Right atrium auricular region (tissue), 2 donors: ENCODE data around the gene PROZ. TPM values are rescaled to one million over a fixed set of nuclear protein-coding genes. Genes with fewer than 3 reads are reported as not detected.
"Not testable (repeated sequence)": the region's sequence is repeated elsewhere in the genome, so short reads cannot be mapped to it uniquely, and the experiment has no call there.

Source experiments
- DNase-seq: peaks from one replicate; pipeline ENCODE4 v3.0.0-alpha.2; 2019; ENCODE audit warnings: low spot score
- H3K27ac ChIP-seq, 2 donors: fragments of 200-600 bp; sonication (generic); 1 replicate in 1 of 2; 2 replicates in 1 of 2; pipeline ENCODE4 v1.5.1; 2016 to 2019
- H3K27me3 ChIP-seq, 2 donors: fragments of 200-600 bp; sonication (generic); one replicate each; pipeline versions ENCODE4 v1.5.1 to v1.6.0; 2017 to 2019
- H3K36me3 ChIP-seq: fragments of 200-600 bp; sonication (generic); one replicate; pipeline ENCODE4 v1.5.1; 2016
- H3K4me1 ChIP-seq, 2 donors: fragments of 200-600 bp; sonication (generic); one replicate each; pipeline versions ENCODE4 v1.5.1 to v1.6.0; 2017 to 2019
- H3K4me3 ChIP-seq, 2 donors: fragments of 200-600 bp; sonication (generic); 1 replicate in 1 of 2; 2 replicates in 1 of 2; pipeline ENCODE4 v1.5.1; 2017 to 2019; ENCODE audit warnings: mild to moderate bottlenecking in 1 of 2, moderate library complexity in 1 of 2
- H3K9me3 ChIP-seq, 2 donors: fragments of 200-600 bp; sonication (generic); one replicate each; pipeline ENCODE4 v1.5.1; 2019
- total RNA-seq, 2 donors: library from RNA; depleted of rRNA; stranded (reverse); fragments of >200 nt; gene quantifications; one replicate each; pipeline ENCODE4 v1.1.0, GENCODE V29; 2016
- TF ChIP-seq, protein P1 (sequence below), 2 donors: fragments of 200-600 bp; sonication (generic); IDR thresholded peaks; one replicate each; pipeline ENCODE4 v1.5.1; 2019; ENCODE audit warnings: antibody characterized with exemption in 2 of 2

The PROZ gene
- total RNA-seq, 2 donors from 2014 or later, result not detected

DNA sequence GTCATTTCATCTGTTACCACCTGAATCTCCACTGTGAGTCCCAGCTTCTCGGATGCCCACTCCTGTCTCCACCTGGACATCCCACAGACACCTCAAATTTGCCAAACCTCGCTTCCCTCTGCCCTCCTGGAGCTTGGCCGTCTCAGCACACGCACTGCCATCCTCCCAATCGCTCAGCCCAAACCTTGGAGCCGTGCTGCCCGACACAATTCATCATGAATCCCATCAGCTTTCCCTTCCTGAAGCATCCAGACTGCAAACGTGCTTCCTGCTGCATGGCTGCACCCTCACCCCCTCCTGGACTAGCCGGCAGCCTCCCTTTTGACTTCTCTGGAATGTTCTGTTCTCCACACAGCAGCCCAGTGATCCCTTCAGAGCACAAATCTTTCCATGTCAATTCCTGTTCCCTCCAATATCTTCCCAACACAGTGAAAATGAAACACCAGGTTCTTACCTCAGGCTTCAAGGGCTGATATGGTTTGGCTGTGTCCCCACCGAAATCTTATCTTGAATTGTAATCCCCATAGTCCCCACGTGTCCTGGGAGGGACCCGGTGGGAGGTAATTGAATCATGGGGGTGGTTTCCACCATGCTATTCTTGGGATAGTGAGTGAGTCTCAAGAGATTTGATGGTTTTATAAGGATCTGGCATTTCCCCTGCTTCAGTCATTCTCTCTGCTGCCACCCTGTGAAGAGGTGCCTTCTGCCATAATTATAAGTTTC is 1.1 kb upstream of the PROZ start:
- Histone ChIP-seq H3K27ac (no peak overlapping the region), H3K36me3 (no peaks in the 10 kb centered on the region), H3K27me3 (no peaks in the 10 kb centered on the region), H3K9me3 (no peaks in the 10 kb centered on the region), H3K4me1 (peaks cover 0 to 16% of the 10 kb centered on the region in 2 donors), H3K4me3 (no peak overlapping the region)
- DNase-seq, result no peak
- TF ChIP-seq, protein P1, sequence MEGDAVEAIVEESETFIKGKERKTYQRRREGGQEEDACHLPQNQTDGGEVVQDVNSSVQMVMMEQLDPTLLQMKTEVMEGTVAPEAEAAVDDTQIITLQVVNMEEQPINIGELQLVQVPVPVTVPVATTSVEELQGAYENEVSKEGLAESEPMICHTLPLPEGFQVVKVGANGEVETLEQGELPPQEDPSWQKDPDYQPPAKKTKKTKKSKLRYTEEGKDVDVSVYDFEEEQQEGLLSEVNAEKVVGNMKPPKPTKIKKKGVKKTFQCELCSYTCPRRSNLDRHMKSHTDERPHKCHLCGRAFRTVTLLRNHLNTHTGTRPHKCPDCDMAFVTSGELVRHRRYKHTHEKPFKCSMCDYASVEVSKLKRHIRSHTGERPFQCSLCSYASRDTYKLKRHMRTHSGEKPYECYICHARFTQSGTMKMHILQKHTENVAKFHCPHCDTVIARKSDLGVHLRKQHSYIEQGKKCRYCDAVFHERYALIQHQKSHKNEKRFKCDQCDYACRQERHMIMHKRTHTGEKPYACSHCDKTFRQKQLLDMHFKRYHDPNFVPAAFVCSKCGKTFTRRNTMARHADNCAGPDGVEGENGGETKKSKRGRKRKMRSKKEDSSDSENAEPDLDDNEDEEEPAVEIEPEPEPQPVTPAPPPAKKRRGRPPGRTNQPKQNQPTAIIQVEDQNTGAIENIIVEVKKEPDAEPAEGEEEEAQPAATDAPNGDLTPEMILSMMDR (IDR thresholded peaks at IDR 0.05), result no peak

DNA sequence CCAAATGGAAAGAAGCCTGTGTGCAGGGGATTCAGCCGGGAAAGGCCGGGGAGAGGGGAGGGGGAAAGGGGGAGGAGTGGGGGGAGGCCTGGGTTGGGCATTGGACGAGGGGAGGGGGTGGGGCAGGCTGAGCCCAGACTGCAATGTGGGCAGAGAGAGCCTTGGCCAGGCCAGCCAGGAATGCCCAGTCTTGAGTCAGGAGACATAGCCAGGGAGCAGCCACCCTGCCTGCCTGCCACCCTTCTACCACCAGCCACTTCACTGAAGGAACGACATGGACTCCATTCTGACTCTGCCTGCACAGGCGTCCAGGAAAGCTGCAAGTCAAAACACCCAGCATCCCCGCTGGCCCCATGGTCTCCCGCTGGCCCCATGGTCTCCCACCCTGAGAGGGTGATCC is 498 bp downstream of the PROZ start:
- no peaks in the 10 kb centered on the region for H3K27me3 ChIP-seq
- H3K27ac ChIP-seq, result no peak overlapping the region
- peaks cover 0 to 9% of the 10 kb centered on the region in 2 donors for H3K4me1 ChIP-seq
- H3K36me3 ChIP-seq, result no peaks in the 10 kb centered on the region
- no peak overlapping the region for H3K4me3 ChIP-seq
- no peaks in the 10 kb centered on the region for H3K9me3 ChIP-seq
- TF ChIP-seq, protein P1 (IDR thresholded peaks at IDR 0.05), result no peak
- no peak for DNase-seq

DNA sequence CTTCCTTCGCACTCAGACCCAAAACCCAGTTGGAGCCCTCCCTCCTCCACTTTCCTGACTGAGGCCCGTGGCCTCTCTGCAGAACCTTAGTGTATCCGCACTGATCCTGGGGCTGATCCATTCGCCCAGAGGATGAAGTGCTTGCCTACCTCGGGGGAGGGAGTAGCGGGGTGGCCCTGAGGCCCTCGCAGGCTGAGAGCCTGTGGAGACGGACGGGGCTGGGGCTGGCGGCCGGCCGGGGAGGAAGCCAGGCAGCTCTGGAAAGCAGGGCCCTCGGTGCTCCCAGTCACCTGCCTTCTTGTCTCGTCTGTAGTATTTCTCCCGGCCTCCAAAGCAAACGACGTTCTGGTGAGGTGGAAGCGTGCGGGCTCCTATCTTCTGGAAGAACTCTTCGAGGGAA is 1.3 kb downstream of the PROZ start:
- DNase-seq, result no peak
- peaks cover 0 to 6% of the 10 kb centered on the region in 2 donors for H3K4me1 ChIP-seq
- no peak overlapping the region for H3K4me3 ChIP-seq
- no peaks in the 10 kb centered on the region for H3K27me3 ChIP-seq
- TF ChIP-seq, protein P1 (IDR thresholded peaks at IDR 0.05), result no peak
- H3K9me3 ChIP-seq, result no peaks in the 10 kb centered on the region
- H3K36me3 ChIP-seq, result no peaks in the 10 kb centered on the region
- H3K27ac ChIP-seq, result no peak overlapping the region

DNA sequence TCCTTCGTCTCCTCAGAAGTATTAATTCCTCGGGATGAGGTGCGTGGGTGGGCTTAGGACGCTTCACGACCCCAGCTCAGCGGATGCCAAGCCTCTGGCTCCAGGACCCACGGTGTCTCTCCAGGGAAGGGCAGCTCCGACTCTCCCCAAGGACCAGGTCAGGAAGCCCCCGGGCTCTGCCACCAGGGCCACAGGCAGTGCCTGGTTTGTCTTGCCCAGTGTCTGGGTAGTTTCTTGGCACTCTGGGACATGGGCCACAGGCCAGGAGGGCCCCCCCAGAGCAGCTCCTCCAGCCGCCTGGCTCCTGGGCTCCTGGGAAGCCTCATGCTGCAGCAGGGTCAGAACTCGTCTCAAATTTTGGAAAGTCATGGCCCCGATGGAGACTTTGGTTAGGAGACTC is 2.5 kb downstream of the PROZ start:
- Histone ChIP-seq H3K9me3 (no peaks in the 10 kb centered on the region), H3K27ac (no peak overlapping the region), H3K36me3 (no peaks in the 10 kb centered on the region), H3K4me3 (no peak overlapping the region), H3K27me3 (no peaks in the 10 kb centered on the region), H3K4me1 (peaks cover 0 to 5% of the 10 kb centered on the region in 2 donors)
- no peak for DNase-seq
- TF ChIP-seq, protein P1 (IDR thresholded peaks at IDR 0.05), result no peak

DNA sequence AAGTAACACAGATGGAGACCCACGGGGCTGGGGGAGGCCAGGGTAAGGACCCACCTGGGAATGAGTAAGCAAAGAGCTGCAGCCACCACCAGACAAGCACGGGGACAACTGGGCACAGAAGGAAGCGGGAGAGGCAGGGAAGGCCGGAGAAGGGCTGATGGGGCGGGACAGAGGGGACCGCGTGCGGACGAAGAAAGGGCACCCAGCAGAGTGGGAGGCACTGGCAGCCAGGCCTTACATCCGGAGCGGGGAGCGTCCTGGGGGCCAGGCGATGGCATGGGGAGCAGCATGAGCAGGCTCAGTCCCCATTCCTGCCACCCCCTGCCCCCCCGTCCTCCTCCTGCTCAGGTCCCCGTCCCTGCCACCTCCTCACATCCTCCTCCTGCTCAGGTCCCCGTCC is 3.0 kb downstream of the PROZ start:
- DNase-seq, result no peak
- Histone ChIP-seq H3K4me3 (no peak overlapping the region), H3K9me3 (no peaks in the 10 kb centered on the region), H3K4me1 (peaks cover 0 to 5% of the 10 kb centered on the region in 2 donors), H3K36me3 (no peaks in the 10 kb centered on the region), H3K27ac (no peak overlapping the region), H3K27me3 (no peaks in the 10 kb centered on the region)
- TF ChIP-seq, protein P1 (IDR thresholded peaks at IDR 0.05), result no peak

DNA sequence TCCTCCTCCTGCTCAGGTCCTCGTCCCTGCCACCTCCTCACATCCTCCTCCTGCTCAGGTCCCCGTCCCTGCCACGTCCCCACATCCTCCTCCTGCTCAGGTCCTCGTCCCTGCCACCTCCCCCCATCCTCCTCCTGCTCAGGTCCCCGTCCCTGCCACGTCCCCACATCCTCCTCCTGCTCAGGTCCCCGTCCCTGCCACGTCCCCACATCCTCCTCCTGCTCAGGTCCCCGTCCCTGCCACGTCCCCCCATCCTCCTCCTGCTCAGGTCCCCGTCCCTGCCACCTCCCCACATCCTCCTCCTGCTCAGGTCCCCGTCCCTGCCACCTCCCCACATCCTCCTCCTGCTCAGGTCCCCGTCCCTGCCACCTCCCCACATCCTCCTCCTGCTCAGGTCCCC is 3.5 kb downstream of the PROZ start:
- not testable (repeated sequence) for H3K4me1 ChIP-seq, H3K9me3 ChIP-seq, H3K27ac ChIP-seq, DNase-seq, H3K36me3 ChIP-seq, H3K27me3 ChIP-seq, H3K4me3 ChIP-seq
